Measurements from ENCODE around the gene GNAS.
A peak's percentile ranks its signal among the peaks of the same experiment; 100 is the strongest.

GNAS gene

DNA sequence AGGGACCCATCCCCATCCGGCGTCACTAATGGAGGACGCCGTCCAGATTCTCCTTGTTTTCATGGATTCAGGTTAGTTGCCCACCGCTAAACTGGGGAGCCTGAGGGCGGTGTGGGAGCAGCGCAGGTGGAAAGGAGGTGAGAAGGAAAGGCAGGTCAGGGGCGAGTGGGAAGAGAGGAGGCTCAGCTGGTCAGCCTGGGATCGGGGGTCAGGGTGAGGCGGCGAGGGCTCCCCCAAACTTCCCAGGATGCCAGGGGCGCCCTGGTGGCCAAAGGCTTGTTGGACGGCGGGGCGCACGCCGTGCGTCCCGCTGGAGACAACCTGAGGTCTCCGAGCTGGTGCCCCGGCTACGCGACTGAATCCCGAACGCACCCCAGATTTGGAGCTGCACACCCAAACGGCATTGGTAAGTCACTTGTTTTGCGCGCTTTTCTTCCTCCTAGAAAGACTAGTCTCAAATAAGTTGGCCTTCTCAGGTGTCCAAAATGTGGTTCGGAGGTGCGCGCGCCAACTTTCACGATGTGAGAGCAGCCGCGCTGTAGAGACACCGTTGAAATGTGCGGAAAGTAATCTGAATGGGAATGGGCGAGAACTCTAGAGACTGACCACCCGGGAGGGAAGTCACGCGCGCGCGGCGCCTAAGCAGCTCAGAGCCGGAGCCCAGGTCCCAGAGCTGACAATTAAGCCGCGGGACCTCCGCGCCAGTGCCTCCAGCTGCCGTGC lies 11.5 kb upstream of the GNAS start:
- H3K36me3 ChIP-seq (ENCODE audit: control insufficient read depth, insufficient read depth, low read length), result peaks cover 58% of the 10 kb centered on the region
- no peaks in the 10 kb centered on the region for H3K9me3 ChIP-seq (ENCODE audit: control insufficient read depth, low read length)
- WGBS, 2 experiments (ENCODE audit: insufficient coverage in 2 of 2), result 50 to 60% methylated on average over 46 to 51 of the region's 51 CpGs
- no peak overlapping the region for H3K4me3 ChIP-seq (ENCODE audit: extremely low read depth, insufficient read depth, low read length, poor library complexity, severe bottlenecking)
- H3K4me1 ChIP-seq (ENCODE audit: control insufficient read depth, insufficient read depth, low read length, poor library complexity, severe bottlenecking), result peaks cover 7% of the 10 kb centered on the region
- H3K27ac ChIP-seq (ENCODE audit: low read depth, low read length, severe bottlenecking), result no peak overlapping the region

DNA sequence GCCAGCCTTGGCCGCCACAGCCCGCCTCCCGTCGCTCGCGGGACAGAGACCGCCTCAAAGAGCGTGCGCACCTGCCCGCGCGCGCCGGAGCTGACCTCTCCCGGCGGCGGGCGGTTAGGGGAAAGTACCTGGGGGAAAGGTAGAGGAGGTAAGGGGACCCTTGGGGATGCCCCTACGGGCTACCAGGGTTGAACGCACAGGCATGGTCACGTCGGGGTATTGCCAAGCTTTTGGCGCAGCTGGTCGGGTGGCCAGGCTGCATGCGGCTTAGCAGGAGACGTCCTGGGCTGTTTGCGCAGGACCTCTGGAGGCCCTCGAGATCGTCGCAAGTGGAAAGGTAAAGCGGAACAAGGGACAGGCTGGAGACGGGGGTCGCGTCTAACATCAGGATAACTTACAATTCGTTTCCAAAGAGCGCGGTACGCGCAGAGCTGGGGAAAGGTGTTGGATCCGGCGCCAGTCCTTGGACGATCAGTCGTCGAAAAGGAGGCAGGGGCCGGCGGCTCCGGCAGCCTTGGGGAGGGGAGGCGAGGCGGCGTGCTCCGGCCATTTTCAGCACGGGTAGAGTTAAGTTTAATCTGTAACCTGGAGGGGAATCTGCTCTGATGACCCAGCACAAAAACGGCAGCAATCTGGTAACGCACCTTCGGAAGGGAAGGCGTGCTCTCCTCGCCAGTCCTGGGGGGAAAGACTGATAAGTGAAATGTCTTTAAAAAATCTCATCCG lies 10.8 kb upstream of the GNAS start:
- 46 to 53% methylated on average over 49 to 54 of the region's 58 CpGs for WGBS, 2 experiments (ENCODE audit: insufficient coverage in 2 of 2)
- H3K4me3 ChIP-seq (ENCODE audit: extremely low read depth, insufficient read depth, low read length, poor library complexity, severe bottlenecking), result no peak overlapping the region
- no peak overlapping the region for H3K27ac ChIP-seq (ENCODE audit: low read depth, low read length, severe bottlenecking)
- peaks cover 55% of the 10 kb centered on the region for H3K36me3 ChIP-seq (ENCODE audit: control insufficient read depth, insufficient read depth, low read length)
- H3K4me1 ChIP-seq (ENCODE audit: control insufficient read depth, insufficient read depth, low read length, poor library complexity, severe bottlenecking), result peaks cover 7% of the 10 kb centered on the region
- no peaks in the 10 kb centered on the region for H3K9me3 ChIP-seq (ENCODE audit: control insufficient read depth, low read length)

DNA sequence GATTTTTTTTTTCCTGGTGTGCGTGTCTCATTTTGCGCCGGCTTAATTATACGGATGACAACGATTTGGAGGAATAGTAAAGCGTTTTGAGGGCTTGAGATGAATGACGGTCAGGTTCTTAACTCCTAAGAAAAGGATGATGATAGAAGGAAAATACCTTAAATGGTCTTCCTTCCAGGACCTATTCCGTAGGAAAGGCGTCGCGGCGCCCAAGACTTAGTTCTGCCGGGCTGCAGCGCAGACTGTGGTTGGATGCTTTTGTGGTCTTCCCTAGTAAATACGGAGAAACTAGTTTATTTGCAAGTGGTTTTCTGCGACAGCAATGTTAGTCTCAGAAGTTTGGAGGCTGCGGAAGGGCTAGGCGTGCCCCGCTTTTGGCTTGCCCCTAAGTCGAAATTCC lies 10.2 kb upstream of the GNAS start:
- 58 to 67% methylated on average over 14 to 20 of the region's 20 CpGs for WGBS, 2 experiments (ENCODE audit: insufficient coverage in 2 of 2)
- no peak overlapping the region for H3K4me3 ChIP-seq (ENCODE audit: extremely low read depth, insufficient read depth, low read length, poor library complexity, severe bottlenecking)
- H3K36me3 ChIP-seq (ENCODE audit: control insufficient read depth, insufficient read depth, low read length), result peaks cover 53% of the 10 kb centered on the region
- peaks cover 7% of the 10 kb centered on the region for H3K4me1 ChIP-seq (ENCODE audit: control insufficient read depth, insufficient read depth, low read length, poor library complexity, severe bottlenecking)
- no peaks in the 10 kb centered on the region for H3K9me3 ChIP-seq (ENCODE audit: control insufficient read depth, low read length)
- H3K27ac ChIP-seq (ENCODE audit: low read depth, low read length, severe bottlenecking), result no peak overlapping the region

DNA sequence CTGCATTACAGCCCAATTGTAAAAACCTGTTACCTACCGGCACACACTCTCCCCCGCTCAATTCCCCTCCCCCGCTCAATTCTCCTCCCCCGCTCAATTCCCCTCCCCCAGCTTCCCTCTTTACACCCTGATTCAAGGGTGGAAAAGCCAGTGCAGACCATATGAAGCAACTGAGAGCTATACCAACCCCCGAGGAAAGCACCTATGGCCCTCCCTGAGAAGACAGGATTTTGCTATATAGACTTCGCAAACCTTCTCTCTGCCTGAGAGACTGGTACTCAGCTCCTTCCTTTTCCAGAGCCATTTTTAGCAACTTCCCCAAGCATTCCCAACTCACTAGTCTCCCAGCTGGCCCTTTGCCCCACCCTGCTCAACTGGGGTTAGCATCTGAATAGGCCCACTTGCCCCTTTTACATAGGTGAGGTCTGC lies 9.4 kb upstream of the GNAS start:
- Histone ChIP-seq H3K4me1 (ENCODE audit: control insufficient read depth, insufficient read depth, low read length, poor library complexity, severe bottlenecking) (peaks cover 7% of the 10 kb centered on the region), H3K36me3 (ENCODE audit: control insufficient read depth, insufficient read depth, low read length) (peaks cover 51% of the 10 kb centered on the region), H3K4me3 (ENCODE audit: extremely low read depth, insufficient read depth, low read length, poor library complexity, severe bottlenecking) (no peak overlapping the region), H3K27ac (ENCODE audit: low read depth, low read length, severe bottlenecking) (no peak overlapping the region), H3K9me3 (ENCODE audit: control insufficient read depth, low read length) (no peaks in the 10 kb centered on the region)
- 27 to 38% methylated on average over 2 of the region's 6 CpGs for WGBS, 2 experiments (ENCODE audit: insufficient coverage in 2 of 2)

DNA sequence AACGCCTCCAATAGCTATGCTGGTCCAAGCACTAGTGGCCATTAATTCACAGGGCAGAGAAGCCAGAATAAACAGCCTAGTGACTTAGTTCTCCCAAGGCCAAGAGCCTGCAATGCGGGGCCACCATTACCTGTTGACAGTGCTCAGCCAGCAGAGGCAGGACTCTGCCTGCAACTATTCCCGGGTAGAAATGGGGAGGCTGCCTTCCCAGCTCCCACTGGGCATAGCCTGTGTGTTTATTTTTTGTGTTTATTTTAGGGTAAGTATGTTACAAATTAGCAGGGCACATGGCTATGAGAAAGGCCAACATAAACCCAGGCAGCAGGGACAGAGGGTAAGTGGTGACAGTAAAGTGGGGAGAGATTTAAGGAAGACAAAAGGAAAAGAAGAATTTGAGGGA lies 6.8 kb upstream of the GNAS start:
- peaks cover 35% of the 10 kb centered on the region for H3K36me3 ChIP-seq (ENCODE audit: control insufficient read depth, insufficient read depth, low read length)
- no peaks in the 10 kb centered on the region for H3K9me3 ChIP-seq (ENCODE audit: control insufficient read depth, low read length)
- H3K4me3 ChIP-seq (ENCODE audit: extremely low read depth, insufficient read depth, low read length, poor library complexity, severe bottlenecking), result no peak overlapping the region
- WGBS, 2 experiments (ENCODE audit: insufficient coverage in 2 of 2), result 78 to 81% methylated on average over 3 of the region's 3 CpGs
- no peak overlapping the region for H3K27ac ChIP-seq (ENCODE audit: low read depth, low read length, severe bottlenecking)
- H3K4me1 ChIP-seq (ENCODE audit: control insufficient read depth, insufficient read depth, low read length, poor library complexity, severe bottlenecking), result peaks cover 7% of the 10 kb centered on the region

DNA sequence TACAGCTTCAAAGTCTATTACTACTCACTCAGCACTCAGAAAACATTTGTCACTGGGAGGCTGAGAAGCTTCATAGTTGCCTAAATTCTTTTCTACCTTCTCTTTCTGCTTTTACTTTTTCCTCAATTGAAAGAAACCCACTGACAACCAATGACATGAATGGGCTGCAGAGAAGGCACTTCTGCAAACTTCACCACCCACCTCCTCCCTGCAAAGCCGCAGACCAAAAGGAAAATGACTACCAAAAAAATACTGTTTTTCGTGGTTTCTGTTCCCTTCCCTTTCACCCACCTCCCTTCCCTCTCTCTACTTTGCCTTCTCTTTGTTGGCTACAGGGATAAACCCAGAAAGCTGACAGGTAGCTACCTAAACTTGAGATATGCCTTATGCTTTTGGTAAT lies 5.1 kb upstream of the GNAS start:
- Histone ChIP-seq H3K36me3 (ENCODE audit: control insufficient read depth, insufficient read depth, low read length) (peaks cover 17% of the 10 kb centered on the region), H3K4me1 (ENCODE audit: control insufficient read depth, insufficient read depth, low read length, poor library complexity, severe bottlenecking) (peaks cover 7% of the 10 kb centered on the region), H3K9me3 (ENCODE audit: control insufficient read depth, low read length) (no peaks in the 10 kb centered on the region), H3K27ac (ENCODE audit: low read depth, low read length, severe bottlenecking) (no peak overlapping the region), H3K4me3 (ENCODE audit: extremely low read depth, insufficient read depth, low read length, poor library complexity, severe bottlenecking) (no peak overlapping the region)
- WGBS, 2 experiments (ENCODE audit: insufficient coverage in 2 of 2), result 100% methylated on average over 1 of the region's 2 CpGs

DNA sequence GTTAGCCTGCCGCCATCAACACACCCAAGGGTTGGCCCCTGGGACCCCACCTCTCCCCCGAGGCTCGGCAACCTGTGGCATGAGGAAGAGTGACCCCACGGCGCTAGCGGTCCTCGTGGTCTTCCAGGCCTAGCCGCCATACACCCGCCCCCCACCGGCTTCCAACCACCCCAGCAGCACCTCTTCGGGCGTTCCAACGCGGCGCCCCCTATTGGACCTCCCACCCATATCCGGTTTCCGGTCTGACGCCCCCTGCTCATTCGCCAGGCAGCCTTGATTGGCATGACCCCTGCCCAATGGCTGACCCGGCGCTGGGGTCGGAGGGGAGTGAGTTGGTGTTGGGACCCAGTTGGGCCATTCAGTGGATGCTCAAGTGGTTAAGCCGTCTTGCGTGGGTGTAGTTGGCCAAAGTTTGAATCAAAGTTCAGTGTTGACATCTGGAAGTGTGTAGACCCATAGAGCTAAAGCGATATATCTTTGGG lies 1.8 kb upstream of the GNAS start, which contains the start of gene GNAS-AS1:
TSS of gene GNAS-AS1 (minus strand) at position 210 of the 482 bp plus-strand sequence.
- Histone ChIP-seq H3K36me3 (ENCODE audit: control insufficient read depth, insufficient read depth, low read length) (peaks cover 4% of the 10 kb centered on the region), H3K9me3 (ENCODE audit: control insufficient read depth, low read length) (no peaks in the 10 kb centered on the region), H3K4me1 (ENCODE audit: control insufficient read depth, insufficient read depth, low read length, poor library complexity, severe bottlenecking) (peaks cover 3% of the 10 kb centered on the region), H3K4me3 (ENCODE audit: extremely low read depth, insufficient read depth, low read length, poor library complexity, severe bottlenecking) (peak within 1 kb of the TSS; percentile 61), H3K27ac (ENCODE audit: low read depth, low read length, severe bottlenecking) (no peak within 1 kb of the TSS)
- 51 to 63% methylated on average over 16 to 17 of the region's 25 CpGs for WGBS, 2 experiments (ENCODE audit: insufficient coverage in 2 of 2)

DNA sequence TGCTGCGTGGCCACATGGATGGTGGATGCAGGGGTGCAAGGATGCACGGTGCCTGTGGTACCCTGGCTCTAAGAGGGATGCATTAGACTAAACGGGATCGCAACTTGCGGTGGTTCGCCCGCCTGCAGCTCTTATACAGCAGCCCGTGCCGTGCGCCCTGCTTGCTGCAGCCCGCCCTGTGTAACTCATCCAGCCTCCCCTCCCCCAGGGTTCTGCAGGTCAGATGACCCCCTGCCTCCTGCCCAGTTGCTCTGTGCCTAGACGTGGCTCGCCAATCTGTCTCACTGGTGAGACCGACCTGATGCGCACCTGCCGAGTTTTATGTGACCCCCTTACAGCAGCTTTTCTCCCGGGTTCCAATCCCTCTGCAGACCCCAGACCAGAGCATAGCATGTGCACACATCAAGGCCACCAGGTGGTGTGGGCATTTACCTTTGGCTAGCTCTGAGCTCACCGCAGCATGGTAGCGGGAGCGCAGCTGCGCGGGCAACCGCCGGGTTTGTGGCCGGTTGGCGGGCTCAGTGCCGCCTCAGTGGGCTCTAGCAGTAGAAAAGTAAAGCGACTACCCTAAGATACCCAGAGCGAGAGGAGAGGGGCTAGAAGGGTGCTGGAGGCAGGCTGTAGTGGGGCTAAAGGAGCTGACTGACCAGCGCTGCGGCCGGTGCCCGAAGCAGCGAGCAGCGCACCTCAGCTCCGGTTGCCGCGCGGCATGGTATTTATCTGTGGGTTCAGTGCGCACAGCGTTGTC lies 1.1 kb upstream of the GNAS start:
- Histone ChIP-seq H3K4me3 (ENCODE audit: extremely low read depth, insufficient read depth, low read length, poor library complexity, severe bottlenecking) (peak overlapping the region; percentile 61), H3K9me3 (ENCODE audit: control insufficient read depth, low read length) (no peaks in the 10 kb centered on the region), H3K36me3 (ENCODE audit: control insufficient read depth, insufficient read depth, low read length) (peaks cover 3% of the 10 kb centered on the region), H3K27ac (ENCODE audit: low read depth, low read length, severe bottlenecking) (no peak overlapping the region), H3K4me1 (ENCODE audit: control insufficient read depth, insufficient read depth, low read length, poor library complexity, severe bottlenecking) (peaks cover 3% of the 10 kb centered on the region)
- 49 to 61% methylated on average over 35 to 36 of the region's 41 CpGs for WGBS, 2 experiments (ENCODE audit: insufficient coverage in 2 of 2)

DNA sequence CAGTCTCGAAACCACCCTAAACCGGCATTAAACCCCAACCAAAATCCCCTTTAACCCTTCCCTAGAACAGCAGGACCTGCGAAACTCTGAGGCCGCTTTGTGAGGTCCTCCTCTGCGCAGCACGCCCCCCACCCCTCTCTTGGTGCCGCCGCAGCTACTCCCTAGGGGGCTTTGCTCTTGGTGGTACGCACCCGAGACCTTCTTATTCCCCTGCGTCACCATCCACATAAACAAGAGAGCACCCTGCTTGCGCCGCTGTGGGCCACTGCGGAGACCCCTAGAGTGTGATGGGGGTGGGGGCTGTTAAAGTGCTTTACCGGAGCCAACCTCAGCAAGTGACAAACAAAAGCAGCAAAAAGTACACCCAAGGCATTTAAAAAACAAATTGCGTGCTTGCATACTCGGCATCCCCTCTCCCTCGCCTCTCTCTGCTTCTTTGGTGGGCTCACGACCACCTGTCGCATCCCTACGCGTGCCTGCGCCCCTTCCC lies 502 bp upstream of the GNAS start:
- no peaks in the 10 kb centered on the region for H3K9me3 ChIP-seq (ENCODE audit: control insufficient read depth, low read length)
- 26 to 43% methylated on average over 7 of the region's 23 CpGs for whole genome bisulfite sequencing, 2 experiments (ENCODE audit: insufficient coverage in 2 of 2)
- peaks cover 3% of the 10 kb centered on the region for H3K36me3 ChIP-seq (ENCODE audit: control insufficient read depth, insufficient read depth, low read length)
- no peak overlapping the region for H3K27ac ChIP-seq (ENCODE audit: low read depth, low read length, severe bottlenecking)
- peak overlapping the region; percentile 61 for H3K4me3 ChIP-seq (ENCODE audit: extremely low read depth, insufficient read depth, low read length, poor library complexity, severe bottlenecking)
- H3K4me1 ChIP-seq (ENCODE audit: control insufficient read depth, insufficient read depth, low read length, poor library complexity, severe bottlenecking), result peaks cover 3% of the 10 kb centered on the region

DNA sequence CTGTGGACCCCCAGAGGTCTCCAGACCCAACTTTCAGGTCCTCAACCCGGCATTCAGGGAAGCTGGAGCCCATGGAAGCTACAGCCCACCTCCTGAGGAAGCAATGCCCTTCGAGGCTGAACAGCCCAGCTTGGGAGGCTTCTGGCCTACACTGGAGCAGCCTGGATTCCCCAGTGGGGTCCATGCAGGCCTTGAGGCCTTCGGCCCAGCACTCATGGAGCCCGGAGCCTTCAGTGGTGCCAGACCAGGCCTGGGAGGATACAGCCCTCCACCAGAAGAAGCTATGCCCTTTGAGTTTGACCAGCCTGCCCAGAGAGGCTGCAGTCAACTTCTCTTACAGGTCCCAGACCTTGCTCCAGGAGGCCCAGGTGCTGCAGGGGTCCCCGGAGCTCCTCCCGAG lies 950 bp downstream of the GNAS start:
- H3K27ac ChIP-seq (ENCODE audit: low read depth, low read length, severe bottlenecking), result no peak overlapping the region
- H3K4me3 ChIP-seq (ENCODE audit: extremely low read depth, insufficient read depth, low read length, poor library complexity, severe bottlenecking), result no peak overlapping the region
- 80 to 81% methylated on average over 6 of the region's 6 CpGs for WGBS, 2 experiments (ENCODE audit: insufficient coverage in 2 of 2)
- no peaks in the 10 kb centered on the region for H3K9me3 ChIP-seq (ENCODE audit: control insufficient read depth, low read length)
- peaks cover 3% of the 10 kb centered on the region for H3K36me3 ChIP-seq (ENCODE audit: control insufficient read depth, insufficient read depth, low read length)
- H3K4me1 ChIP-seq (ENCODE audit: control insufficient read depth, insufficient read depth, low read length, poor library complexity, severe bottlenecking), result peaks cover 3% of the 10 kb centered on the region
